Fibroblast of the conjunctiva (primary cell): ENCODE results near the gene COPB2.
A peak's percentile ranks its signal among the peaks of the same experiment; 100 is the strongest.
"Not testable (repeated sequence)": the region's sequence is repeated elsewhere in the genome, so short reads cannot be mapped to it uniquely, and the experiment has no call there.

Experiments used
- DNase-seq: peaks from one replicate; pipeline ENCODE4 v3.0.0-alpha.2; 2010; ENCODE audit warnings: low read depth

COPB2 gene

DNA sequence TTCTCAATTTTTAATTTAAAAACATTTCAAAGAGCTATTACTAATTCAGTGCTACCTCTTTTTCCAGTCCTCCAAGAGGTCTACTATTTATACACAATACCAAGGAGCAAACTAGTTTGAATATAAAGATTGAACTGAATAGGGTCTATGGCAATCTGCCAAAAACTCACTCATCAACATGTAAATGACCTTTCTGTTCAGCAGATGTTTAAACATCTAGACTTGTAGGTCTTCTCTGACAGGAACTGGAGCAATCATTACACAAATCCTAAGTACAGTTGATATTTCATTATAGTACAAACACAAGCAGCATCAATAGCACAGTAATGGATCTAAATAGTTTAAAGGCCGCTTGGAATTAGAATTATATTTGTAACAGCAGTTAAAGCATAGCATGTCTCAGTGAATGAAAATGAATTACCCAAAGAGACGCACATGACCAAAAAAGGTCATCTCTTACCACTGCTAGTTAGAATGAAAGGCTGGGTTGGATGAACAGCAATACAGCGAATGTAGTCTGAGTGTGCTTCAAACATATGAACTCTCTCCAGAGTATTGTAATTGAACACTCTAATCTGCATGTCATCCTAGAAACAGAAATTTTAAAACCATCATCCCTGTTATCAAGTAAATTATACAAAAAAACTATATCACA lies 10.7 kb downstream of the COPB2 start:
- DNase-seq = no peak

DNA sequence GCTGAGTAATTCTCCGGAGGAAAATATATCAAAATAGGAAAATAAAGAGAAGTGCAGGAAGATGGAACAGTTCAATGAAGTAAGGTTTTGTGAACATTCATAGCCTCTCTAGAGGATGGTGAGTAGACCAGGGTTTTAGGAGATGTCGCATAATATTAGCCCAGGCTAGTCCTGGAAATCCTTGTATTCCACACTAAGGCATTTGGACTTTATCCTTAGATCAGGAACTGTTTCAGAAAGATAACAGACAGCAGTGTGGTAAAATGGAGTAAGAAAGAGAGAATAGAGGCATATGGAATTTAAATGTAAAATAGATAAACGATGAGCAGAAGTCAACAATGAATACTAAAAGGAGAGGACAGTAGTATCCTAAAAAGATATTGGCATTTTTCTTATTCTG lies 12.1 kb downstream of the COPB2 start:
- DNase-seq = no peak

DNA sequence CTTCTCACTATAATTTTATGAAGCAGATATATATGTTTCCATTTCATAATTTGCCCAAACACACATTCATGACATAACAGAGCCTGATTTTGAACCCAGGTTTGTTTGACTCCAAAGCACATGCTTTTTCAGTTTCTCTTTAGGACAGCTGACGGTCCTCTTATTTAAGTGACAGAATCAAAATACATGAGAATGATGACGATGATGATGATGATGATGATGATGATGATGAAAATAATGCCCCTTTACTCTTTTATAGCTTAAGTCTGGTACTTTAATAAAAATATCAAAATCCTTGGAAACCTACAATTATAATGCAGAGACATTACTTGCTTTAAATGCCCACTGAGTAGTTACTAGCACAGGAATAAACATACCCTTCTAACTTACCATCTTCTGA lies 15.3 kb downstream of the COPB2 start:
- DNase-seq = no peak

DNA sequence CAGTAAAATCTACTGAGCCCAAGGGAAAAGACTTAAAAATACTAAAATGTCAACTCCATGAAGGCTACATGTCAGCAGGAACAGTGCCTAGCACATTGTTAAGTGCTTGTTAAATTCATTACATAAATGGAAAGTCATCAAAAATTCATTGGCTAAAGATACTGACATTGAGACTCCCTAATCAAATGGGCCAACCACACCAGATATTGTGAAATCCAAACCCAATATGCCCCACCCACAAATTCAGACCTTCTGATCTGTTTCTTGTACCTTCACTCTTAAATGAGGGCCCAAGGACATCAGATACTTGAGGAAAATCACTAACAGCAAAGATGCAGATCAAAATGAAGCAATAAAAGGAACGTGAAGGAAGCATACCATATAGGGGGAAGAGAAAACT lies 24.9 kb downstream of the COPB2 start:
- no peak for DNase-seq

DNA sequence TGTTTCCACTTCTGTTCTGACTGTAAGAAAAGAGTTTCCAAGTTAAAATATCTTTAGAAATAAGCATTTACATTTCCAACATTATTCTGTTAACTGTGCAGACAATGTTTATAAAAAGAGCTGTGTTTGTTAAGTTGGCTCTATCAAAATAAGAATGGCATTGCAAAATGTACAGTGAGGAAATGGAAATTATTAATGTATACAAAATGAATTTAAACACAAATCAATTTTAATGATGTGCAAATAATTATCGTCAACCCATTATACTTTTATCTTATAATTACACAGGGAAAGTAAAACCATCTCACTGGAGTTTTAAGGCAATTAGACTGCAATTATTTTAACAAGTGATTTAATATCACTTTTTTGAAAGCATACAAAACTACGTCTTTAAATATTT lies 28.2 kb downstream of the COPB2 start:
- DNase-seq = no peak

DNA sequence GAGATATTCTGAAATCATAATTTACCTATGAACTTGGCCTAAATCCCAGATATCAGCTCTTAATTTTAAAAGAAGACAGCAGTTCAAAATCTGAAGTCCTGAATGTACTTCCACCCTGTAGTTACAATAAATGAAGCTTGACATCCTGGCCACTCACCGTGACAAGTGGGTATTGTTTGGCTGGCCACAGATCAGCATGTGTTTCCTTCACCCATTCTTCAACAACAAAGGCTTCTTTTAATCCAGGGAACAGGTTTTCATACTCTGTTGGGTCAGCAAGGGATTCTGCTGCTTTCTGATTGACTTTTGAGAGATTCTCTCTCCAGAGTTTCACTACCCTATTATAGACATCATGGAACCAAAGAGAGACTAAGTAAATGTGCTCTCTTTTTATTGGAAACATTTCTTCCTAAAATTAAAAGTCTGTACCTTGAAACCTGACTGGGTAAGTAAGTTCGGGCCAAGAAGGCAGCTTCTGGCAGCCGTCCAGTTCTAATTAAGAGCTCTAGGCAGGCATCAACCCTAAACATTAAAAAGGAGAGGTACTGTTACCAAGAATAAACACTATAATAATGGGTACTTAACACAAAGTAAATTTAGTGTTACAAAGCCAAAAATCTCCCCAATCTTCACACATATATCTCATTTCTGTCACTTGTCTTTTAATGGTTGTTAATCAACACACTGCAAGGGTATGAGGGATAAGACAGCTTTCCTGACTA lies 30.4 kb downstream of the COPB2 start:
- no peak for DNase-seq

DNA sequence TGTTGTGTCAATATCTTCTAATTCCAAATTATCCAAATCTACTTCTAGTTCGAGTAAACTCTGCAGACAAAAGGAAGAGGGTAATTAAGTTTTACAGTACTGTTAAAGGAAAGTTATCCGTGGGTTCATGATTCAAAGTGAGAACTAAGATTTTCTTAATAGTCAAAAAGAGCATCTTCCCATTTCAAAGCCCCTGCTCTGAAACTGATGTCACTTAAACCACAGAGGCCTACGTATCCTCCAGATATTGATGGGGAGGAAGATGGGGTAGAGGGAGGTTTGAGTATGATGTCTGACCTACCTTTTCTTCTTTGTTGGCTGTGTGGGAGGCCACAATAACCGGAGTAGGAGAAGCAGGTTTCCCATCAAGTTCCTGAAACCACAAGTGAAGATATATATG lies 31.5 kb downstream of the COPB2 start:
- no peak for DNase-seq

DNA sequence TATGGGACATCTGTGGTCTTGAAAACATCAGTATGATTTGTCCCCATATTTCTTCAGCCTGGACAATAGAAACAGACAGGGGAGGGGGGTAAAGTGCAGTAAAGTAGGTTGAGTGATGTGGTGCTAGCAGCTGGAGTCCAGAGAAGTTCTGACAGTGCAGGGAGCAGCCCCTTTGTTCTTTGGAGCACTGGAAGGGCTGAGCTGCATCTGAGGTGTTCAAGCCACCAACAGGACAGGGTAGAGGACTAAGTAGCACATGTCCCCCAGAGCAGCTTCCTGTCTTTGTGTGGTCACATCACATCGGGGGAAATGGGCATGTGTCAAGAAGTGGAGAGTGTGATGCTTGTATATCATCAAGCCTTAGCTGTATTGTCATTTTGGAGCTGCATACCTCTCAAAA lies 33.6 kb downstream of the COPB2 start:
- no peak for DNase-seq

DNA sequence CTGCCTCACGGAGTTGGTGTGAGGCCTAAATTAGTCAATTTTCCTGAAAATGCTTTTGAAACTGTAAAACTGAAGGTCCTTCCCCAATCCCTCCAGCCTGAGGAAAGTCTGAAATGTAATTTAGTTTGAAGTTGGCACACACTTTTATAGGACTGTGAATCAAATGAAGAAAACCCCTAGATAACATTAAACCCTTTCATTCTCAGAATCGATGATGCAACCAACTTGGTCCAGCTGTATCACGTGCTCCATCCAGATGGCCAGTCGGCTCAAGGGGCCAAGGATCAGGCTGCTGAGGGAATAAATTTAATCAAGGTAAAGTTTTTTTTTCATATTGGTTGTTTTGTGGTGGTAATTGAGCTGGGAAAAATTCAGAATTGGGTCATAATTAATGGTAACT lies 34.0 kb downstream of the COPB2 start:
- DNase-seq = no peak

DNA sequence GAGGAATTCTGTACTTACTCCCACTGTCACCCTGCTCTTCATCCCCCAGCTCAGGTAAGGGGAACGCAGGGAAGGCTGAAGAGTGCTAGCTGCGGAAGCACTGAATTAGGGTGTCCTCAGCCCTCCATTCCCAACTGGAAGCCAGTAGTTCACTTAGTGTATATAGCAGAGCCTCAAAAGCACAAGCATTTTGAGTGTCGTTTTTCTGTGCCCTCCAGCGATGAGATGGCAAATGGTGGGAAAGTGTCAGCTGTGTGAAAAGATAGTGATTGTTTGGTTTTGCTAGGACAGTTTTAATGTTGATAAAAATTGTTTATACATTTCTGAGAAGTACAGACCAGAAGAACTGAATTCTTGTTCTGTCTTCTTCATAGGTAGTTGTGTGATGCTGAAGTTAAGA lies 34.8 kb downstream of the COPB2 start:
- no peak for DNase-seq

DNA sequence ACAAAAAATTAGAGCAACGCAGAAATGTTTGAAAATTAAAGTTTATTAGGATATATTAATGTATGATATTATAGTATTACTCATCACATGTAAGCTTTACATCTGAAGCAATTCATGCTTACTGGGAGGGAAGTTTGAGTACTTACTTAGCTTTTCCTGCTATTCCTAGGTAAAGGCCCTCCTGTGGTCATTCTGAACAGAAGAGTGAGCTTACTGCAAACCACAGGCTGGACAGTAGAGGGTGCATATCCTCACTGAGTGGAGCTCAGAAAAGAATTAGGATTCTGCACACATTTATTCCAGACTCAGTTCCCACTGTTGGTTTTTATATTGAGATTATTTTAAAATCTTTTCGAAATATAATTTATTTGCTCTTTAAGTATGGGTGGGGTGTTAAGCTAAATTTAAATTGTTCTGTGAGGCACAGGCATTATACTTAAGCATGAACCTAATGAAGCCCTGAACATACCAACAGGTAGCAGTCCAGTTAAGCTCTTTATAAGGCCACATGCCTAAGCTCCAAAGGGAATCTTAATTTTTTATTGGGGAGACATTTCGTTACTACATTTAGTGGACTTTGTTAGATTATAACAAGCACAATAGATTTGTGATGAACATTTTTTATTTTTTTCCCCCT lies 35.4 kb downstream of the COPB2 start:
- peak; percentile 47 for DNase-seq

DNA sequence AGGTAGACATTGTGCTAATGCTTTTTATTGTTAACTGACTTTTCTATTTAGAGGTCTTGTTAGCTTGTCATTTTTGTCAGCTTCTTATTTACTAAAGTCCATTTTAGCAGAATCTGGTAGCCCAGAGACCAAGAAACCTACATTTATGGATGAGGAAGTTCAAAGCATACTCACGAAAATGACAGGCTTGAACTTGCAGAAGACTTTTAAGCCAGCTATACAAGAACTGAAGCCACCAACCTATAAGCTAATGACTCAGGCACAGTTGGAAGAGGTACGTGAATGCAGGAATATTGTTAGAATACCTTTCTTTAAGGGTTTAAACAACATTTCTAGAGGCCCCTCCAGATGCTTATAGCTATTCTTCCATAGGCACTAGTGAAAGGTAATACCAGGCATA lies 42.7 kb downstream of the COPB2 start:
- DNase-seq = no peak

DNA sequence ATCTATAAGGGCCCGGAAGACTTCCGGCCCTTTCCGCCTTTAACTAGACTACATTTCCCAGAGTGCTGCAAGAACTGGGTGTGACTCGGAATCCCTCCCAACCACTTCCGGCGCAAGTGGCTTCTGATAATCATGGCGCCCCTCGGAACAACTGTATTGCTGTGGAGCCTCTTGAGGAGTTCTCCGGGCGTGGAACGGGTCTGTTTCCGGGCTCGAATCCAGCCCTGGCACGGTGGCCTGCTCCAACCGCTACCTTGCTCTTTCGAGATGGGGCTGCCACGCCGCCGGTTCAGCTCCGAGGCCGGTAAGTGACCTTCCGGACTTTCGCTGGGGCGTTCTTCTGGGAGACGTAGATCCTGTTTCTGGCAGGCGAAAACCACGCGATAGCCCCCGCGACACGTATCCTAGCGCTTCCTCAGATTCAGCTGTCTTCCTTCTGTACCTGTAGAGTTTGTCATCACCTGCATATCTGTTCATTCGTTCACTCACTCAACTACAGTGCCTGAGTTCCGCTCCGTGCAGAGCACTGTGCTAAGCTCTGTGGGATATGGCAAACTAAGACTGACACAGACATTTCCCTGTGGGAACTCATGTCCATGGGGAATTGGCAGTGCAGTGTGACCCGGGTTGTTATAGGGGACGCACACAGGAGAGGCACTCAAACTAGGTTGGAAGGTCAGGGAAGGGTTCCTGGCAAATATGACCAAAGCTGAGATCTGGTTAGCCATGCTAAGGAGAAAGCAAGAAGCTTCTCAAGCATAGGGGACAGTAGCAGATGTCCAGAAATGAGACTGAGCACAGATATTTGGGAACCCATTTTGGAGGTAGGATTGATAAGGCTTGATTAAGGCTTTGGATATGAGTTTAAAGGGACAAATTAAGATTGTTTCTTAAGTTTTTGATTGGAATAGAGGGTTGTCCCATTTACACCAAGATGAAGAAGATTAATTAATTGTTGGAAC lies 45.3 kb downstream of the COPB2 start, which contains the start of gene MRPS22:
Gene MRPS22, plus strand, starts transcription at position 126 of the 962 bp plus-strand sequence. Its CDS starts 7 bp downstream, at position 133.
- DNase-seq = peak; percentile 79

DNA sequence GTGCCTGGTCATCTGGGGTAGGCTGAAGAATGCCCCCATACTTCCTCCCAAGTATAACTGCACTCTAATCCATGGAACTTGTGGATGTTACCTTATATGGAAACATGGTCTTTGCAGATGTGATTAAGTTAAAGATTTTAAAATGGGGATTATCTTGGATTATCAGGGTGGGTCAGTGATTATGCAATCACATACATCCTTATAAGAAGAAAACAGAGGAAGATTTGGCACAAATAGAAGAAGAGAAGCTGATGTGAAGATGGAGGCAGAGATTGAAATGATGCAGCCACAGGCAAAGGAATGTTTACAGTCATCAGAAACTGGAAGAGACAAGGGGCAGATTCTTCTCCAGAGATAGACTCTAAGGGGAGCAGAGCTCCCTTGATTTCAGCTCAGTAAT lies 47.4 kb downstream of the COPB2 start:
- DNase-seq = no peak

DNA sequence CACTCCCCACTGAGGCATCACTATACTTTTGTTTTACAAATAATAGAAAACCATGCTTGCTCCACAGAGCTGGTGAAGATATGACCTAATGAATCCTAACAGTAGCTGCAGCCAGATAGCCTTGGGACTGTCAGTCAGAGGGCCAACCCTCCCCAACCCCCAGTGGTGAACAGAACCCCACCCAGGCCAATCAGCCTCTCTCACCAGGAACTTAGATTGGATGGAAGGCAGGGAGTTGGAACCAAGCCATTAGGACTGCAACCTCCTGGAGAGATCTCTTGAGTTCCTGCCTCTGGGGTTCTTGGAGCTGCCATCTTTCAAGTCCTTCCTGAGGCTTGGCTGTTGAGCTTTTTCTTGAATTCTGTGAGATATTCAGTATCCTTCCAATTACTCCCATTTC lies 48.7 kb downstream of the COPB2 start:
- no peak for DNase-seq

DNA sequence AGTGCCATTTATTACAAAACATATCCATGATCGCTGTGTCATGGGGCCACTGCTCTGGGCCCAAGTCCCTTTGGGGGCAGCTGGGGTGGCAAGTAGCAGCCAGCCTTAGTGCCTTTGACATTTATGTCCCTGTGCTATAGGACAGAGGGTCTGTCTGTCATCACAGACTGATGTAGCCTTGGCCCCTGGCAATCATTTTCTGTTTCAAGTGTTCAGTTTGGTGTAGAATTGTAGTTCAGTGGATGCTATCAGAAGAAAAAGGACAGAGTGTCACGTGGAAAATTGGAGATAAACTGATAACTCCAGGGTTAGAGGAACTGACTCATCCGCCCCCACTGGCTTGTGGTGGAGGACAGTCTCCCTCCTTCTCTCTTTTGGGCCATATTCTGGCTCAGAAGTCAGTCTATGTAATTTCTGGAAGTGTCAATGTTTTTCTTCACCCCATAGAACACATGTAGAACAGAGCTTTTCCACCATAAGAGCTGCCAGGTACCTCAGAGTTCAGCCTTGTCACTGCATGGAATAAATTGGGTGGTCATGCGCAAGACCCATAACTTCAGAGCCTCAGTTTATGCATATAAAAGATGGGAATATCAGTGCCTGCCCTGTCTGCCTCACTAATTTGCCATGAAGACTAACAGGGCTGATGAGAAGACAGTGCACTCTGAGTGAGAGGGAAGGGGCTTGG lies 50.1 kb downstream of the COPB2 start:
- DNase-seq = no peak

DNA sequence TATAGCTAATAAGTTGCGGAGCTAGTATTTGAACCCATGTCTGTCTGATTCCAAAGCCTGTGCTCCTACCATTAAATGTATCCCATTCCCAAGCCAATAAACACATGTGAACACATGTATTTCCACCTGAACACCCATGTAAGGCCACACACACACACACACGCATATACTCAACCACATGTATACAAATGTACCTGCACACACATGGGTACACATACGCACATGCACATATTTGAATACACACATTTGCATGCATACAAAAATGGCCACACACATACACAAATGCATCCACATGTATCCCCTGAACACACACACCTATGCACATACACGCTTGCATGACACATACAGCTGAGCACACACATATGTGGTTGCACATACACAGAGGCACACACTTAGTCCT lies 51.0 kb downstream of the COPB2 start:
- no peak for DNase-seq

DNA sequence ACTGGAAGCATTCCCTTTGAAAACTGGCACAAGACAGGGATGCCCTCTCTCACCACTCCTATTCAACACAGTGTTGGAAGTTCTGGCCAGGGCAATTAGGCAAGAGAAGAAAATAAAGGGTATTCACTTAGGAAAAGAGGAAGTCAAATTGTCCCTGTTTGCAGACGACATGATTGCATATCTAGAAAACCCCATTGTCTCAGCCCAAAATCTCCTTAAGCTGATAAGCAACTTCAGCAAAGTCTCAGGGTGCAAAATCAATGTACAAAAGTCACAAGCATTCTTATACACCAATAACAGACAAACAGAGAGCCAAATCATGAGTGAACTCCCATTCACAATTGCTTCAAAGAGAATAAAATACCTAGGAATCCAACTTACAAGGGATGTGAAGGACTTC lies 54.8 kb downstream of the COPB2 start:
- not testable (repeated sequence) for DNase-seq

DNA sequence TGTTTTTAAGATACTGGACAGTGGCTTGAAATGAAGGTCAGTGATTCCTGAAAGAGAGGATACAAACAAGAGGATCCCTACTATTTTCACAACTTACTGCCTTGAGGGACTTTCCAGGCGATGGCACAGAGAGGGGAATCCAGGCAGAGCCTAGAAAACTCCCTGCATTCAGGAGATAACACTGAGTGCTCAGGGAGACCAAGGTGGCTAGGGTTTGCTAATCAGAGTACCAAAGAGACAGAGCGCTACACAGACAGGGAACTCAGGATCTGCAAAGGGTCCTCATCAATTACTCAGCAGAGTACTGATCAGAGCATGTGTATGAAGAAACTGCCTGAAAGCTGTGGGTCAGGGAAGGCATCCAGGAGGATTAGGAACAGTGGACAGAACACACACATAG lies 57.4 kb downstream of the COPB2 start:
- no peak for DNase-seq

DNA sequence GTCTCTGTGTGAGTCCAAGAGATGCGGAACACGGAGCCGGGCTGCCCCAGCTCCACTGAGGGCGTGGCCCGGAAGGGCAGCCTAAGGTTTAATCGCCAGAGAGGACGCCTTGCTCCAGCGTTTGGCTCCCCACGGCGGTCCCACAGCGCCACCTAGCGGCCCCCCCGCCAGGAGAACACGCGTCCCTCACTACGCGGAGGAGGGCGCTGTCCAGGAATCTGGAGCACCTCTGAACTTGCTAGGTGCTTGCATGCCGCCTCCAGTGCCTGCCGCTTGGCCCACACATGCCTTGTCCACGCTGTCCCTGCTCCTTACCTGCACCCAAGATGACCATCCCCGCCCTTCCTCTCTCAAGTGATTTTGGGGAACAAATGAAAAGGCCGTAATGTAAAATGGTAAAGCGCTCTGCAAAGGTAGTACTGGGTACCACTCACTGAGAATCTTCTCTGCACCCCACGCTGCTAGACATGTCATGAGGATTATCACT lies 60.0 kb downstream of the COPB2 start:
- peak; percentile 70 for DNase-seq

DNA sequence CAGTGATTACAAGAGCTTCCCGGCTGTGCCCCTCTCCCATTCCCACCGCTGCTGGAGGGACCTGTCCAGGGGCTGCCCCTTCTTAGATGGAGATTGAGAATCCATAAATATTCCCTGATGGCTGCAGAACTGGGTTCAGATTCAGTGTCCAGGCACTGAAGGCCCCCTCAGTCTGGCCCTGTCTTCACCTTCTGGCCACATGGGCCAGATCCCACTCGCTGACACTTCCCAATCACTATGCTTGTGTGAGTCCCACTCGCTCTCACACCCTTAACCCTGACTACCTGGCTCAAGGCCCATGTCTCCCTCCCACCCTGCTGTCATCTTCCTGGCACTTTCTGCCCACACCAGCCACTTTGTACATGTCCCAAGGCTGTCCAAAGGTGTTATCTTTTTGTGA lies 61.1 kb downstream of the COPB2 start:
- DNase-seq = no peak

DNA sequence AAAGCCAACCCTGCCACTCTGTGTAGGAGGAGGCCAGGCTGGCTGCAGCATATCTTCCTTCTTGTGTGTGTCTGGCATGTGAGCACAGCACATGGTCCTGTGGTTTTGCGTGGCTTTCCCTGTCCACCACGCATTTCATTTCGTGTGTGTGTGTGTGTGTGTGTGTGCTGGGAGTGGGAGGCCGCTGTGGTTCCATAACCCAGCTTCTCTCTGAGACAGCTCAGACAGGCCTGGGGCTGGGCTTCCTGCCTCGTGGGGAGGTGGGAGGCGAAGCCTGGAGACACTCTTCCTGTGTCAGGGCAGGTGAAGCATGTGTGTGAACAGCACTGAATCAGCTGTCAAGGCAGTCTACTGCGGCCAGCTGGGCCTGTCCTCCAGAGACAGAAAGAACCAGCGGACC lies 61.6 kb downstream of the COPB2 start:
- no peak for DNase-seq
